Gastrocnemius medialis (tissue), 4 donors: ENCODE measurements around the gene MTCL3.

Experiments
- ATAC-seq, 2 donors: fragments of 150-250 bp; one replicate each; pipeline ENCODE4 v1.9.1; 2016
- DNase-seq, 2 donors: peaks; one replicate each; pipeline ENCODE4 v3.0.0-alpha.2; 2019
- H3K27ac ChIP-seq, 4 donors: fragments of 200-600 bp; sonication (generic); 1 replicate in 1 of 4; 2 replicates in 3 of 4; pipeline ENCODE4 v1.5.1; 2016 to 2018; ENCODE audit warnings: mild to moderate bottlenecking in 2 of 4, moderate library complexity in 1 of 4
- H3K27me3 ChIP-seq, 3 donors: fragments of 200-600 bp; sonication (generic) in 2 of 3; 1 replicate in 1 of 3; 2 replicates in 2 of 3; pipeline versions ENCODE4 v1.5.1 to v1.6.0; 2016 to 2019; ENCODE audit warnings: mild to moderate bottlenecking in 1 of 3, moderate library complexity in 1 of 3
- H3K36me3 ChIP-seq, 2 donors: fragments of 200-600 bp; sonication (generic) in 1 of 2; one replicate each; pipeline ENCODE4 v1.5.1; 2017 to 2018
- H3K4me1 ChIP-seq, 2 donors: fragments of 200-600 bp; sonication (generic) in 1 of 2; one replicate each; pipeline ENCODE4 v1.5.1; 2016 to 2017; ENCODE audit warnings: mild to moderate bottlenecking in 2 of 2
- H3K4me3 ChIP-seq, 4 donors: fragments of 200-600 bp; sonication (generic) in 3 of 4; 1 replicate in 1 of 4; 2 replicates in 3 of 4; pipeline ENCODE4 v1.5.1; 2016 to 2019; ENCODE audit warnings: mild to moderate bottlenecking in 2 of 4
- H3K9me3 ChIP-seq, 3 donors: fragments of 200-600 bp; sonication (generic) in 2 of 3; 1 replicate in 1 of 3; 2 replicates in 2 of 3; pipeline ENCODE4 v1.5.1; 2016 to 2019
- POLR2A ChIP-seq, 2 donors: fragments of 450-650 bp; IDR thresholded peaks; one replicate each; pipeline ENCODE4 v1.6.1; 2017; ENCODE audit warnings: antibody characterized with exemption in 2 of 2, mild to moderate bottlenecking in 2 of 2, moderate library complexity in 2 of 2
- in situ Hi-C, 4 donors: fragments of 200-750 bp; cut with MboI; loops; one replicate each; pipeline versions ENCODE4 v1.15.0 to v1.8.0; 2017; ENCODE audit warnings: low sequenced_read_pairs in 4 of 4
- intact Hi-C: fragments of 100-400 bp; cut with DNase I; formaldehyde crosslinking; loops from one replicate; pipeline ENCODE4 v1.15.1; 2023; ENCODE audit warnings: low total_unique reads
- TF ChIP-seq, protein P1 (sequence below), 5 experiments: fragments of 450-650 bp in 3 of 5; fragments of 200-600 bp in 2 of 5; sonication (generic) in 2 of 5; IDR thresholded peaks in 4 of 5; conservative IDR thresholded peaks in 1 of 5; 1 replicate in 4 of 5; 2 replicates in 1 of 5; pipeline ENCODE4 v1.5.1; 2016 to 2019; ENCODE audit warnings: antibody characterized with exemption in 5 of 5, mild to moderate bottlenecking in 3 of 5, moderate library complexity in 3 of 5

Gene MTCL3

DNA sequence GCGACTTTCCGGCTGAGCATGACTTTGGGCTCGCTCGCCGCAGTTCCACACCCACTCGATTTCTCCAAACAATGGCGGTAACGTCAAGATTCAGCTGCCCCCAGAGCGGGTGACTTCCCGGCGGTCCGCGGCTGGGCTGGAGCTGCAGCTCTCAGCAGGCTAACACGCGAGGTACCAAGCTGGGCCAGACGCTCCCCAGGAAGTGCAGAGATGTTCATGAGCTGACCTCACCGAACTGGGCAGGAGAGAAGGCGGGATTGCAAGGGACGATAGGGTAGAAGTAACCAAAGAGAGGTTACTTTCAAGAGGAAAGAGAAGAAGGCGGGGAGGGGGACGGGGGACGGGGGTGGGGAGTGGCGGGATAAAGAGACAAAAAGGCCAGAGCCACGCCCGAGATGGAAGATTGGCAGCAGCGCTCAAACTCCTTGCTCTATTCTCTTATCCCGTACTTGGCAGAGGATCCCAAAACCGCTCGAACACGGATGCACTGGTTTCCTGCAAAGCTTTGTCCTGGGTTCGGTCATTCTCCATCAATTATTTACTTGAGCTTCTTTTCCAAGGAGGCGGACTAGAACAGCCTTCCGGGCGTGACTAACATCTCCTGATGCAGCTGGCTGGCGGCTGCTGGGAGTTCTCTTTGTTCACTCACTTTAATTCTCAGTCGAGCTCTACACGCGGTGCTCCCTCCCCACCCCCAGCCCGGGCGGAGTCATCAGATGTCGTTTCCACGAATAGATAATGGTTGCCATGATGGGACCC is at the start of gene MTCL3:
TSS of gene MTCL3 (minus strand) at position 626 of the 759 bp plus-strand sequence.
- no peaks in the 10 kb centered on the region for H3K9me3 ChIP-seq
- intact Hi-C loops (loop anchor here (5.0 kb wide), 1 partner anchor 62 kb away; the partner anchor contains the start of gene KIAA0408), in situ Hi-C loops (no loop called here)
- TF ChIP-seq, protein P1, sequence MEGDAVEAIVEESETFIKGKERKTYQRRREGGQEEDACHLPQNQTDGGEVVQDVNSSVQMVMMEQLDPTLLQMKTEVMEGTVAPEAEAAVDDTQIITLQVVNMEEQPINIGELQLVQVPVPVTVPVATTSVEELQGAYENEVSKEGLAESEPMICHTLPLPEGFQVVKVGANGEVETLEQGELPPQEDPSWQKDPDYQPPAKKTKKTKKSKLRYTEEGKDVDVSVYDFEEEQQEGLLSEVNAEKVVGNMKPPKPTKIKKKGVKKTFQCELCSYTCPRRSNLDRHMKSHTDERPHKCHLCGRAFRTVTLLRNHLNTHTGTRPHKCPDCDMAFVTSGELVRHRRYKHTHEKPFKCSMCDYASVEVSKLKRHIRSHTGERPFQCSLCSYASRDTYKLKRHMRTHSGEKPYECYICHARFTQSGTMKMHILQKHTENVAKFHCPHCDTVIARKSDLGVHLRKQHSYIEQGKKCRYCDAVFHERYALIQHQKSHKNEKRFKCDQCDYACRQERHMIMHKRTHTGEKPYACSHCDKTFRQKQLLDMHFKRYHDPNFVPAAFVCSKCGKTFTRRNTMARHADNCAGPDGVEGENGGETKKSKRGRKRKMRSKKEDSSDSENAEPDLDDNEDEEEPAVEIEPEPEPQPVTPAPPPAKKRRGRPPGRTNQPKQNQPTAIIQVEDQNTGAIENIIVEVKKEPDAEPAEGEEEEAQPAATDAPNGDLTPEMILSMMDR (IDR thresholded peaks at IDR 0.05 in 4 of 5, conservative IDR thresholded peaks at IDR 0.05 in 1 of 5) = no peak
- no peak for TF ChIP-seq POLR2A (IDR thresholded peaks at IDR 0.05)
- H3K4me1 ChIP-seq = peaks cover 15% of the 10 kb centered on the region in 2 donors
- no peak within 1 kb of the TSS for H3K4me3 ChIP-seq
- no peaks in the 10 kb centered on the region for H3K36me3 ChIP-seq
- H3K27me3 ChIP-seq = peaks cover 46 to 55% (median 48%) of the 10 kb centered on the region in 3 donors
- no peak for DNase-seq
- no peak for ATAC-seq
- H3K27ac ChIP-seq = no peak within 1 kb of the TSS

DNA sequence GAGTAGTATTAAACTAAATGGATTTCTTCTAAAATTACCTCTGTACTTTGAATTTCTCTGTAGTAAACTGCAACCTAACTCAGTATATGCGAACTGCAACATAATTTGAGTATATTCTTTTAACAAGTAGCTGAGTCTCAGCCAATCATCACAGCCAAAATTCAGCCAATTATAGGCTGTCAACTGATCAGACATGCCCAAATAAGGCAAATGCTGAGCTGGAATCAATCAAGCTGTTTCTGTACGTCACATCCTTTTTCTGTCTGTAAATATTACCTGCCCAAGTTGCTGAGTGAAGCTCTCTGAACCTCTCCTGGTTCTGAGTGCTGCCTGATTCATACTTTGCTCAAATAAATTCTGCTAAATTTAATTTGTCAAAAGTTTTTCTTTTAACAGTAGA is 48.3 kb upstream of the MTCL3 start:
- intact Hi-C loops = no loop called here
- ATAC-seq = no peak
- in situ Hi-C loops = no loop called here

DNA sequence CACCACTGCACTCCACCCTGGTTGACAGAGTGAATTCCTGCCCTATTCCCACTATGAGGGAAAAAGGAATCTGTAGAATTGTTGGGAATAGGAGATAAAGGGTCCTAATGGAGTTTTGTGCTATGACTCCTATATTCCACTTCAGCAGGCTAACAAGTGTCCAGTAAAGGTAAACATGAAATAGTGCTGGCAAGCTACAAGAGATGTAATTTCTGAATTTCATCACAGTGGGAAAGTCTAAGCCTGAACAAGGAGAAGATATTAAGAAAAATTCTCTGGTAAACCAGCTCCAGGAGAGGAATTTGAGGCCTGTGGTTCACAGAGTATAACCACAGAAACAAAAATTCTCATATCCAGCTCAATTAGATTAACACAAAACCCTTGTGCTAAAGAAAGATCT is 47.5 kb upstream of the MTCL3 start:
- in situ Hi-C loops = no loop called here
- TF ChIP-seq, protein P1 (IDR thresholded peaks at IDR 0.05 in 4 of 5, conservative IDR thresholded peaks at IDR 0.05 in 1 of 5) = no peak
- no peak for TF ChIP-seq POLR2A (IDR thresholded peaks at IDR 0.05)
- intact Hi-C loops = no loop called here
- H3K27ac ChIP-seq = no peak overlapping the region
- H3K9me3 ChIP-seq = no peaks in the 10 kb centered on the region
- H3K27me3 ChIP-seq = no peaks in the 10 kb centered on the region
- H3K4me3 ChIP-seq = no peak overlapping the region
- H3K4me1 ChIP-seq = no peaks in the 10 kb centered on the region
- no peak for DNase-seq
- H3K36me3 ChIP-seq = no peaks in the 10 kb centered on the region
- ATAC-seq = no peak

More for the DNA sequence above, 48.3 kb upstream of the MTCL3 start:
- Histone ChIP-seq H3K27me3 (no peaks in the 10 kb centered on the region), H3K36me3 (no peaks in the 10 kb centered on the region), H3K4me3 (no peak overlapping the region), H3K27ac (no peak overlapping the region), H3K4me1 (no peaks in the 10 kb centered on the region), H3K9me3 (no peaks in the 10 kb centered on the region)
- no peak for DNase-seq
- TF ChIP-seq, protein P1 (IDR thresholded peaks at IDR 0.05 in 4 of 5, conservative IDR thresholded peaks at IDR 0.05 in 1 of 5) = no peak
- no peak for TF ChIP-seq POLR2A (IDR thresholded peaks at IDR 0.05)

DNA sequence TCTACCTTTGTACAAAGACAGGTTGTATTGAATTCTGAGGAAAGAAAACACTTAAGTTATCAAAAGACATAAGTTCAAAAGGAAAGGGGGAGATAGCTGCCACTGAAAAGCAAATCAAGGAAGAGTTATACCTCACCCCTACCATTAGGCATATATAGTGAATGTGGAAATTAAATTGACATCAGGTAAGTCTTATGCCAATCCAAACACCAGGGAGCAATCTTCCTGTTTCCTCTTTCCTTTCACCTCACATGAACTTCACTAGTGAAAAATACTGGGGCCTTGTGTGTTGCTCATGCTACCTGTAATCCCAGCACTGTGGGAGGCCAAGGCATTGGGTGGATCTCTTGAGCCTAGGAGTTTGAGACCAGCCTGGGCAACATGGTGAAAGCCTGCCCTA is 47.0 kb upstream of the MTCL3 start:
- H3K9me3 ChIP-seq = no peaks in the 10 kb centered on the region
- no peak overlapping the region for H3K4me3 ChIP-seq
- H3K4me1 ChIP-seq = no peaks in the 10 kb centered on the region
- no peaks in the 10 kb centered on the region for H3K36me3 ChIP-seq
- H3K27me3 ChIP-seq = no peaks in the 10 kb centered on the region
- no peak for TF ChIP-seq POLR2A (IDR thresholded peaks at IDR 0.05)
- TF ChIP-seq, protein P1 (IDR thresholded peaks at IDR 0.05 in 4 of 5, conservative IDR thresholded peaks at IDR 0.05 in 1 of 5) = no peak
- in situ Hi-C loops (no loop called here), intact Hi-C loops (no loop called here)
- no peak for ATAC-seq
- H3K27ac ChIP-seq = no peak overlapping the region
- no peak for DNase-seq
